Measurements from ENCODE around the gene HHIPL1.

GRCh38 chr14:99724939-99725773, 80.2 kb downstream of the HHIPL1 start:
- TF ChIP-seq SIN3A (conservative IDR thresholded peaks at IDR 0.05 in 1 of 2, IDR thresholded peaks at IDR 0.05 in 1 of 2; ENCODE audit: low read depth in 1 of 2, low read length in 2 of 2) (no peak), EZH2 (IDR thresholded peaks at IDR 0.05; ENCODE audit: low read depth, low read length, severe bottlenecking) (no peak)

Measured in H1 (cell line).